ENCODE results near the gene PCDHA8.
A peak's percentile ranks its signal among the peaks of the same experiment; 100 is the strongest.
"Not testable (repeated sequence)": the region's sequence is repeated elsewhere in the genome, so short reads cannot be mapped to it uniquely, and the experiment has no call there.

Gene PCDHA8

DNA sequence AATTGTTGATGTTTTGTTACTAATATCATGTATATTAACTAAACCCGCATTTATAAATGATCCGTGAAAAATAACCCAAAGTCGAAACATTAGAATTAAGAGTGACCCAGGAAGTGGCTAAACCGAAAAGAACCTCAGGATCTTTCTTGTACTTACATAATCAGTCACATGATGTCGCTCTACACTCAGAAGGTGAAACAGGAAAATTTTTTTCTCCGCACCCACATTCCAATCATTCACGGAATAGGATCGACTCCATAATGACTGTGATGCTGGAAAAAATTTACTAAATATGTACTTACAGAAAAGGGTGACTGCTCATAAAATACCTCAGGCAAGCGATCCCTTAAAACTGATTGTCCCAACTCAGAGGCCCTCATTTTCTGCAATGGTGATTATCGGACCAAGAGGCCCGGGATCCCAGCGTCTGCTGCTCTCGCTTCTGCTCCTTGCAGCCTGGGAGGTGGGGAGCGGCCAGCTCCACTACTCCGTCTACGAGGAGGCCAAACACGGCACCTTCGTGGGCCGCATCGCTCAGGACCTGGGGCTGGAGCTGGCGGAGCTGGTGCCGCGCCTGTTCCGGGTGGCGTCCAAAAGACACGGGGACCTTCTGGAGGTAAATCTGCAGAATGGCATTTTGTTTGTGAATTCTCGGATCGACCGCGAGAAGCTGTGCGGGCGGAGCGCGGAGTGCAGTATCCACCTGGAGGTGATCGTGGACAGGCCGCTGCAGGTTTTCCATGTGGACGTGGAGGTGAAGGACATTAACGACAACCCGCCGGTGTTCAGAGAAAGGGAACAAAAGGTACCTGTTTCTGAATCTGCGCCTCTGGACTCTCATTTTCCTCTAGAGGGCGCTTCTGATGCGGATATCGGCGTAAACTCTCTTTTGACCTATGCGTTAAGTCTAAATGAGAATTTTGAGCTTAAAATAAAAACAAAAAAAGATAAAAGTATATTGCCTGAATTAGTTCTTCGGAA lies 34.4 kb downstream of the PCDHA8 start, which contains the start of gene PCDHA12:
Gene PCDHA12 (plus strand): TSS at position 224 of the 981 bp plus-strand sequence. CDS start 165 bp downstream, at position 389.
- DNase-seq, result no peak

DNA sequence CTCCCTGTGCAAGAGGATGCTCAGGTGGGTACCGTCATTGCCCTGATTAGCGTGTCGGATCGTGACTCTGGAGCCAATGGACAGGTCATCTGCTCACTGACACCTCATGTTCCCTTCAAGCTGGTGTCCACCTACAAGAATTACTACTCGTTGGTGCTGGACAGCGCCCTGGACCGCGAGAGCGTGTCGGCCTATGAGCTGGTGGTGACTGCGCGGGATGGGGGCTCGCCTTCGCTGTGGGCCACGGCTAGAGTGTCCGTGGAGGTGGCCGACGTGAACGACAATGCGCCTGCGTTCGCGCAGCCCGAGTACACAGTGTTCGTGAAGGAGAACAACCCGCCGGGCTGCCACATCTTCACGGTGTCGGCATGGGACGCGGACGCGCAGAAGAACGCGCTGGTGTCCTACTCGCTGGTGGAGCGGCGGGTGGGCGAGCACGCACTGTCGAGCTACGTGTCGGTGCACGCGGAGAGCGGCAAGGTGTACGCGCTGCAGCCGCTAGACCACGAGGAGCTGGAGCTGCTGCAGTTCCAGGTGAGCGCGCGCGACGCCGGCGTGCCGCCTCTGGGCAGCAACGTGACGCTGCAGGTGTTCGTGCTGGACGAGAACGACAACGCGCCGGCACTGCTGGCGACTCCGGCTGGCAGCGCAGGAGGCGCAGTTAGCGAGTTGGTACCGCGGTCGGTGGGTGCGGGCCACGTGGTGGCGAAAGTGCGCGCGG lies 35.7 kb downstream of the PCDHA8 start:
- not testable (repeated sequence) for DNase-seq

DNA sequence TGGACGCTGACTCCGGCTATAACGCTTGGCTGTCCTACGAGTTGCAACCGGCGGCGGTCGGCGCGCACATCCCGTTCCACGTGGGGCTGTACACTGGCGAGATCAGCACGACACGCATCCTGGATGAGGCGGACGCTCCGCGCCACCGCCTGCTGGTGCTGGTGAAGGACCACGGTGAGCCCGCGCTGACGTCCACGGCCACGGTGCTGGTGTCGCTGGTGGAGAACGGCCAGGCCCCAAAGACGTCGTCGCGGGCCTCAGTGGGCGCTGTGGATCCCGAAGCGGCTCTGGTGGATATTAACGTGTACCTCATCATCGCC lies 36.2 kb downstream of the PCDHA8 start:
- DNase-seq, result no peak

DNA sequence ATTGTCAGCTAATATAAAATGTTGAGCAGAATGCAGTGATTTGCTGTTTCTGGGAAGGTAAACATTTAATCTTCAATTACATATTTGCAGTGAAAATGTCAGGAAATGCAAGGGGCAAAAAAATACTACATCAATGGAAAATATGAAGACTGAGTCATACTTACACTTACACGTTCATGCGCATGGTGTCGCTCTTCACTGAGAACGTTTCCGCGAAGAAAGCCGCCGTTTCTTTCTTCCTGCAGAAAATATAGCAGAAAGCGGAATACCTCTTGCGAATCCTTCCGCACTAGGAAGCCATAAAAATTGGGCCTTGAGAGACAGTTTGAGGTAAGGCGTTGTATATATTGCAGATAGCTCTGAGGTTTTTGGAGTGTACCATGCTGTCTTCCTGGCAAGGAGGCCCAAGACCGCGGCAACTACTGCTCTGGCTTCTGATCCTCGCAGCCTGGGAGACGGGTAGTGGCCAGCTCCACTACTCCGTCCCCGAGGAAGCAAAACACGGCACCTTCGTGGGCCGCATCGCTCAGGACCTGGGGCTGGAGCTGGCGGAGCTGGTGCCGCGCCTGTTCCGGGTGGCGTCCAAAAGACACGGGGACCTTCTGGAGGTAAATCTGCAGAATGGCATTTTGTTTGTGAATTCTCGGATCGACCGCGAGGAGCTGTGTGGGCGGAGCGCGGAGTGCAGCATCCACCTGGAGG lies 41.1 kb downstream of the PCDHA8 start, which contains the start of gene PCDHA13:
Gene PCDHA13 (plus strand): TSS at position 236 of the 702 bp plus-strand sequence. CDS start 145 bp downstream, at position 381.
- DNase-seq, result no peak

DNA sequence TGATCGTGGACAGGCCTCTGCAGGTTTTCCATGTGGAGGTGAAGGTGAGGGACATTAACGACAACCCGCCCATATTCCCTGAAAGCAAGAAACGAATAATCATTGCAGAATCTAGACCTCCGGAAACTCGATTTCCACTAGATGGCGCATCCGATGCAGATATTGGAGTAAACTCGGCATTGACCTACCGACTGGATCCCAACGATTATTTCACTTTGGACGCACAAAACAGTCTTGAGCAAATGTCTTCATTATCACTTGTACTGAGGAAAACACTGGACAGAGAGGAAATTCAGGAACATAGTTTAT lies 41.6 kb downstream of the PCDHA8 start:
- DNase-seq, result peak; percentile 9

DNA sequence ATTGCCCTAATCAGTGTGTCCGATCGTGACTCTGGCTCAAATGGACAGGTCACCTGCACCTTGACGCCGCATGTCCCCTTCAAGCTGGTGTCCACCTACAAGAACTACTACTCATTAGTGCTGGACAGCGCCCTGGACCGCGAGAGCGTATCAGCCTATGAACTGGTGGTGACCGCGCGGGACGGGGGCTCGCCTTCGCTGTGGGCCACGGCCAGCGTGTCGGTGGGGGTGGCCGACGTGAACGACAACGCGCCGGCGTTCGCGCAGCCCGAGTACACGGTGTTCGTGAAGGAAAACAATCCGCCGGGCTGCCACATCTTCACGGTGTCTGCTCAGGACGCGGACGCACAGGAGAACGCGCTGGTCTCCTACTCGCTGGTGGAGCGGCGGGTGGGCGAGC lies 42.4 kb downstream of the PCDHA8 start:
- no peak for DNase-seq

DNA sequence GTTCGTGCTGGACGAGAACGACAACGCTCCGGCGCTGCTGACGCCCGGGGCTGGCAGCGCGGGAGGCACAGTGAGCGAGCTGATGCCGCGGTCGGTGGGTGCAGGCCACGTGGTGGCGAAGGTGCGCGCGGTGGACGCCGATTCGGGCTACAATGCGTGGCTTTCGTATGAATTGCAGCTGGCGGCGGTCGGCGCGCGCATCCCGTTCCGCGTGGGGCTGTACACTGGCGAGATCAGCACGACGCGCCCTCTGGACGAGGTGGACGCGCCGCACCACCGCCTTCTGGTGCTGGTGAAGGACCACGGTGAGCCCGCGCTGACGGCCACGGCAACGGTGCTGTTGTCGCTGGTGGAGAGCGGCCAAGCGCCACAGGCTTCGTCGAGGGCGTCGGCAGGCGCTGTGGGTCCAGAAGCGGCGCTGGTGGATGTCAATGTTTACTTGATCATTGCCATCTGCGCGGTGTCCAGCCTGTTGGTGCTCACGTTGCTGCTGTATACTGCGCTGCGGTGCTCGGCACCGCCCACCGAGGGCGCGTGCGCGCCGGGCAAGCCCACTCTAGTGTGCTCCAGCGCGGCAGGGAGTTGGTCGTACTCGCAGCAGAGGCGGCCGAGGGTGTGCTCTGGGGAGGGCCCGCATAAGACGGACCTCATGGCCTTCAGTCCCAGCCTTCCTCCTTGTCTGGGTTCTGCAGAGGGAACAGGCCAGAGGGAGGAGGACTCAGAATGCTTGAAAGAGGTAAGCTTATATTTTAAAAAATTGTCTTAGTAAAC lies 43.1 kb downstream of the PCDHA8 start:
- no peak for DNase-seq
